HCT116 (cell line): ENCODE data around the gene SEMA5B. TPM values are rescaled to one million over a fixed set of nuclear protein-coding genes. Genes with fewer than 3 reads are reported as not detected.
A peak's percentile ranks its signal among the peaks of the same experiment; 100 is the strongest.

Experiments
- ATAC-seq: fragments of 200-7000 bp; cut with Tn5 transposase; 2 replicates; pipeline ENCODE4 v1.9.1; 2020; ENCODE audit warnings: mild to moderate bottlenecking, moderate library complexity
- BruUV-seq: library from RNA; stranded (reverse); fragments of 400-500 nt; replicated peaks from 2 replicates; lab custom pipeline; 2021; lab: Mats Ljungman, UMichigan
- CTCF ChIA-PET: fragments of 300-600 bp; sonication (Branson Sonifier 250); formaldehyde crosslinking; loops from one replicate; lab custom pipeline; 2021; ENCODE audit warnings: antibody characterized with exemption; lab: Charles Lee
- POLR2A ChIA-PET: fragments of 300-600, 350-600 bp; sonication (Branson Sonifier 250); formaldehyde crosslinking; loops from one replicate; lab custom pipeline; 2021; ENCODE audit warnings: antibody characterized with exemption; lab: Charles Lee
- RAD21 ChIA-PET, 2 experiments: fragments of 300-600 bp; sonication (Branson Sonifier 250); formaldehyde crosslinking; loops; one replicate each; lab custom pipeline; 2023; ENCODE audit warnings: low total read pairs in 2 of 2; ENCODE audit not compliant: uncharacterized antibody in 2 of 2, unreplicated experiment in 2 of 2, low non-redundant PET in 1 of 2; lab: Charles Lee
- DNase-seq: peaks from one replicate; pipeline ENCODE4 v3.0.0-alpha.2; 2010; ENCODE audit warnings: low read depth, low spot score
- H2AFZ ChIP-seq: fragments of 200-600 bp; shearing (Covaris generic), sonication (generic); 2 replicates; pipeline ENCODE4 v1.6.1; 2017; ENCODE audit warnings: low read depth, mixed run types, mixed read lengths, antibody characterized with exemption, low read length; ENCODE audit not compliant: poor library complexity, severe bottlenecking
- H3K27ac ChIP-seq: 2 replicates; pipeline ENCODE4 v1.5.1; 2012; ENCODE audit warnings: low read depth, low read length
- H3K27me3 ChIP-seq: fragments of 200-600 bp; sonication (generic); 2 replicates; pipeline ENCODE4 v1.6.1; 2016; ENCODE audit warnings: mixed run types, low read length, mixed read lengths; ENCODE audit not compliant: insufficient read depth
- H3K36me3 ChIP-seq, 2 experiments: fragments of 200-500 bp in 1 of 2; fragments of 200-600 bp in 1 of 2; sonication (Bioruptor generic) in 1 of 2; sonication (generic) in 1 of 2; 2 replicates each; pipeline versions ENCODE4 v1.5.1 to v1.6.1; 2014 to 2016; ENCODE audit warnings: low read length in 2 of 2, inconsistent platforms in 1 of 2, mixed read lengths in 1 of 2, mixed run types in 1 of 2; ENCODE audit not compliant: insufficient read depth in 2 of 2, control insufficient read depth in 1 of 2
- H3K4me1 ChIP-seq, 2 experiments: fragments of 200-600 bp in 1 of 2; sonication (generic) in 1 of 2; 2 replicates each; pipeline versions ENCODE4 v1.5.1 to v1.6.1; 2012 to 2017; ENCODE audit warnings: low read length in 2 of 2, inconsistent platforms in 1 of 2, mild to moderate bottlenecking in 1 of 2, mixed read lengths in 1 of 2, mixed run types in 1 of 2, moderate library complexity in 1 of 2; ENCODE audit not compliant: insufficient read depth in 2 of 2, control insufficient read depth in 1 of 2
- H3K4me2 ChIP-seq: fragments of 200-600 bp; sonication (generic); 2 replicates; pipeline ENCODE4 v1.6.1; 2017; ENCODE audit warnings: mixed run types, low read length, mixed read lengths
- H3K4me3 ChIP-seq, 2 experiments: fragments of 200-600 bp in 1 of 2; sonication (generic) in 1 of 2; replicated peaks in 1 of 2; 2 replicates each; pipeline ENCODE4 v1.5.1; 2011 to 2016; ENCODE audit warnings: low read length in 2 of 2, control low read depth in 1 of 2, low read depth in 1 of 2, mild to moderate bottlenecking in 1 of 2, mixed read lengths in 1 of 2, mixed run types in 1 of 2
- H3K79me2 ChIP-seq: fragments of 200-600 bp; sonication (generic); 2 replicates; pipeline ENCODE4 v1.6.1; 2017; ENCODE audit warnings: mild to moderate bottlenecking, mixed run types, low read length, moderate library complexity, mixed read lengths; ENCODE audit not compliant: insufficient read depth
- H3K9ac ChIP-seq: fragments of 200-600 bp; sonication (generic); 2 replicates; pipeline ENCODE4 v1.6.1; 2016; ENCODE audit warnings: low read length, mixed read lengths
- H3K9me2 ChIP-seq: fragments of 200-600 bp; sonication (generic), shearing (Covaris generic); 2 replicates; pipeline ENCODE4 v1.6.1; 2017; ENCODE audit warnings: mixed run types, mild to moderate bottlenecking, moderate library complexity; ENCODE audit not compliant: insufficient read depth
- H3K9me3 ChIP-seq, 2 experiments: fragments of 200-500 bp in 1 of 2; fragments of 200-600 bp in 1 of 2; sonication (Bioruptor generic) in 1 of 2; sonication (generic) in 1 of 2; 2 replicates each; pipeline ENCODE4 v1.6.1; 2014 to 2017; ENCODE audit warnings: low read length in 2 of 2, mixed read lengths in 2 of 2, inconsistent platforms in 1 of 2, low read depth in 1 of 2, mild to moderate bottlenecking in 1 of 2, mixed run types in 1 of 2, moderate library complexity in 1 of 2; ENCODE audit not compliant: control insufficient read depth in 1 of 2, insufficient read depth in 1 of 2
- H4K20me1 ChIP-seq: fragments of 200-600 bp; sonication (generic), shearing (Covaris generic); 2 replicates; pipeline ENCODE4 v1.6.1; 2017; ENCODE audit warnings: mixed run types, mild to moderate bottlenecking, moderate library complexity; ENCODE audit not compliant: insufficient read depth
- ATF3 ChIP-seq: IDR thresholded peaks from 2 replicates; pipeline ENCODE4 v1.6.1; 2012
- CTCF ChIP-seq, 3 experiments: fragments of 200-600 bp in 1 of 3; sonication (generic) in 1 of 3; IDR thresholded peaks in 2 of 3; conservative IDR thresholded peaks in 1 of 3; 2 replicates each; pipeline ENCODE4 v1.5.1; 2012 to 2017; ENCODE audit warnings: low read depth in 2 of 3, low read length in 2 of 3, antibody characterized with exemption in 1 of 3, borderline replicate concordance in 1 of 3, control low read depth in 1 of 3, mild to moderate bottlenecking in 1 of 3, mixed read lengths in 1 of 3, mixed run types in 1 of 3, moderate library complexity in 1 of 3; ENCODE audit not compliant: insufficient read depth in 1 of 3
- EGR1 ChIP-seq: IDR thresholded peaks from 2 replicates; pipeline ENCODE4 v1.6.1; 2012; ENCODE audit warnings: low read depth
- EZH2 ChIP-seq: fragments of 200-600 bp; sonication (generic); IDR thresholded peaks from 2 replicates; pipeline ENCODE4 v1.6.1; 2017; ENCODE audit warnings: antibody characterized with exemption, mixed run types
- JUND ChIP-seq: IDR thresholded peaks from 2 replicates; pipeline ENCODE4 v1.6.1; 2012
- SP1 ChIP-seq: IDR thresholded peaks from 2 replicates; pipeline ENCODE4 v1.6.1; 2012; ENCODE audit warnings: low read depth
- SRF ChIP-seq: IDR thresholded peaks from 2 replicates; pipeline ENCODE4 v1.6.1; 2012; ENCODE audit warnings: low read depth
- TCF7L2 ChIP-seq: IDR thresholded peaks from 2 replicates; pipeline ENCODE4 v1.7.0; 2011; ENCODE audit warnings: borderline replicate concordance, inconsistent platforms; ENCODE audit not compliant: insufficient read depth, insufficient read length; ENCODE audit errors: extremely low read depth
- ZBTB33 ChIP-seq: IDR thresholded peaks from 2 replicates; pipeline ENCODE4 v1.6.1; 2011; ENCODE audit warnings: mild to moderate bottlenecking, low read length, moderate library complexity; ENCODE audit not compliant: insufficient replicate concordance; ENCODE audit errors: extremely low read depth
- ZNF274 ChIP-seq: fragments of 200-500 bp; sonication (Bioruptor generic); IDR thresholded peaks from 2 replicates; pipeline ENCODE4 v1.6.1; 2014; ENCODE audit warnings: mild to moderate bottlenecking, low read depth, low read length, inconsistent platforms
- intact Hi-C: fragments of 100-400 bp; cut with micrococcal nuclease; formaldehyde crosslinking; loops from 2 replicates; pipeline ENCODE4 v1.10.0; 2022
- total RNA-seq: library from RNA; stranded (reverse); gene quantifications from one replicate; pipeline ENCODE4 v1.2.1, GENCODE V29; 2021; ENCODE audit not compliant: unreplicated experiment

The SEMA5B gene
- total RNA-seq, 1 experiment from 2014 or later: 0.15 TPM

- Histone ChIP-seq H3K27me3 (no peaks in the 10 kb centered on the region), H4K20me1 (peaks cover 6% of the 10 kb centered on the region; the same call in 1 of the 2 replicates), H3K9ac (peak overlapping the region; percentile 92), H2AFZ (peak overlapping the region; percentile 37), H3K9me3 (no peaks in the 10 kb centered on the region), H3K27ac (no peak overlapping the region), H3K4me1 (peaks cover 7 to 30% of the 10 kb centered on the region in 2 experiments; a peak in 3 of 4 replicates), H3K9me2 (no peaks in the 10 kb centered on the region), H3K4me2 (peak overlapping the region; percentile 87), H3K36me3 (no peaks in the 10 kb centered on the region), H3K79me2 (peaks cover 47% of the 10 kb centered on the region), H3K4me3 (peak overlapping the region; percentile 74 to 92)
- DNase-seq: no peak
- TF ChIP-seq ZBTB33: no peak
- no peak for TF ChIP-seq JUND
- no peak for TF ChIP-seq CTCF (IDR thresholded peaks at IDR 0.05 in 2 of 3, conservative IDR thresholded peaks at IDR 0.05 in 1 of 3; ENCODE audit: borderline replicate concordance in 1 of 3, insufficient read depth in 1 of 3, low read depth in 2 of 3, low read length in 2 of 3)
- no peak for TF ChIP-seq TCF7L2
- no peak for TF ChIP-seq SRF
- TF ChIP-seq EGR1: no peak
- no peak for TF ChIP-seq EZH2
- no peak for TF ChIP-seq ZNF274
- no peak for TF ChIP-seq ATF3
- no peak for TF ChIP-seq SP1
- ChIA-PET CTCF (interaction anchor here (0.9 kb wide), 1 partner anchor 38 kb away, joined by 3 read pairs; no protein-coding TSS in a partner anchor), RAD21 (interaction anchor here in 1 of 2 experiments (1.1 kb wide), 1 partner anchor 9 kb away, joined by 3 read pairs; no protein-coding TSS in a partner anchor), POLR2A (interaction anchor here (0.7 to 2.4 kb wide), 3 partner anchors 9 to 273 kb away, joined by 3 to 8 read pairs (median 4); partner anchors contain the start of gene HSPBAP1)
- ATAC-seq: peak; percentile 13
- intact Hi-C loops: no loop called here
- BruUV-seq: no TSS peak
Observed at GRCh38 chr3:123066599-123066895, 39.0 kb upstream of the SEMA5B start.
